Mesenchymal stem cell (in vitro differentiated cells and primary cell): Measurements from ENCODE around the gene TLK2.

ENCODE experiments used
- DNase-seq: peaks from one replicate; pipeline ENCODE4 v3.0.0-alpha.2; 2013
- H2AFZ ChIP-seq: one replicate; pipeline ENCODE4 v1.6.1; 2013; ENCODE audit warnings: low read depth, mild to moderate bottlenecking, control low read depth, inconsistent platforms, low read length, moderate library complexity
- H2AK5ac ChIP-seq: 2 replicates; pipeline ENCODE4 v1.6.1; 2013; ENCODE audit warnings: low read length, moderate library complexity, mild to moderate bottlenecking, inconsistent platforms; ENCODE audit not compliant: severe bottlenecking
- H2BK120ac ChIP-seq: one replicate; pipeline ENCODE4 v1.6.1; 2013; ENCODE audit warnings: low read depth, mild to moderate bottlenecking, inconsistent platforms, low read length, moderate library complexity
- H2BK12ac ChIP-seq, 2 experiments: one replicate each; pipeline ENCODE4 v1.6.1; 2013; ENCODE audit warnings: inconsistent platforms in 2 of 2, low read length in 2 of 2, mild to moderate bottlenecking in 2 of 2, moderate library complexity in 2 of 2, control low read depth in 1 of 2
- H2BK15ac ChIP-seq: one replicate; pipeline ENCODE4 v1.6.1; 2013; ENCODE audit warnings: mild to moderate bottlenecking, low read depth, inconsistent platforms; ENCODE audit not compliant: poor library complexity, severe bottlenecking
- H2BK5ac ChIP-seq: 2 replicates; pipeline ENCODE4 v1.6.1; 2013; ENCODE audit warnings: low read depth, mild to moderate bottlenecking, low read length, control low read depth, inconsistent platforms; ENCODE audit not compliant: poor library complexity, severe bottlenecking
- H3K14ac ChIP-seq, 2 experiments: one replicate each; pipeline ENCODE4 v1.6.1; 2013; ENCODE audit warnings: inconsistent platforms in 2 of 2, low read length in 2 of 2, control low read depth in 1 of 2, mild to moderate bottlenecking in 1 of 2, moderate library complexity in 1 of 2
- H3K18ac ChIP-seq, 2 experiments: one replicate each; pipeline ENCODE4 v1.6.1; 2013; ENCODE audit warnings: inconsistent platforms in 2 of 2, low read length in 2 of 2, control low read depth in 1 of 2, low read depth in 1 of 2, mild to moderate bottlenecking in 1 of 2
- H3K23ac ChIP-seq, 2 experiments: one replicate each; pipeline ENCODE4 v1.6.1; 2013; ENCODE audit warnings: inconsistent platforms in 2 of 2, low read length in 2 of 2, mild to moderate bottlenecking in 2 of 2, moderate library complexity in 2 of 2, control low read depth in 1 of 2
- H3K27ac ChIP-seq: 2 replicates; pipeline ENCODE4 v1.5.1; 2013; ENCODE audit warnings: mild to moderate bottlenecking, moderate library complexity, low read length, control low read depth, inconsistent platforms; ENCODE audit not compliant: poor library complexity, severe bottlenecking
- H3K27me3 ChIP-seq, 2 experiments: 2 replicates each; pipeline versions ENCODE4 v1.6.1 to v1.7.0; 2013; ENCODE audit warnings: low read length in 2 of 2, mild to moderate bottlenecking in 2 of 2, moderate library complexity in 2 of 2, control low read depth in 1 of 2, inconsistent platforms in 1 of 2; ENCODE audit not compliant: control insufficient read depth in 1 of 2, insufficient read depth in 1 of 2
- H3K36me3 ChIP-seq, 2 experiments: 2 replicates each; pipeline versions ENCODE4 v1.6.1 to v1.7.0; 2013; ENCODE audit warnings: low read length in 2 of 2, control low read depth in 1 of 2, inconsistent platforms in 1 of 2, low read depth in 1 of 2, mild to moderate bottlenecking in 1 of 2; ENCODE audit not compliant: insufficient read depth in 2 of 2, control insufficient read depth in 1 of 2
- H3K4ac ChIP-seq, 2 experiments: one replicate each; pipeline ENCODE4 v1.6.1; 2013; ENCODE audit warnings: inconsistent platforms in 2 of 2, low read length in 2 of 2, mild to moderate bottlenecking in 2 of 2, moderate library complexity in 2 of 2, control low read depth in 1 of 2, low read depth in 1 of 2
- H3K4me1 ChIP-seq: 2 replicates; pipeline ENCODE4 v1.6.1; 2013; ENCODE audit warnings: low read depth, low read length, control low read depth; ENCODE audit not compliant: control insufficient read depth, insufficient read depth
- H3K4me2 ChIP-seq: 2 replicates; pipeline ENCODE4 v1.6.1; 2013; ENCODE audit warnings: low read length, mild to moderate bottlenecking, inconsistent platforms; ENCODE audit not compliant: poor library complexity, severe bottlenecking
- H3K4me3 ChIP-seq, 2 experiments: 2 replicates each; pipeline versions ENCODE4 v1.5.1 to v1.7.0; 2013; ENCODE audit warnings: low read length in 2 of 2, mild to moderate bottlenecking in 2 of 2, control low read depth in 1 of 2, low read depth in 1 of 2; ENCODE audit not compliant: insufficient read depth in 1 of 2
- H3K79me1 ChIP-seq: replicated peaks from 2 replicates; pipeline ENCODE4 v1.6.1; 2013; ENCODE audit warnings: mild to moderate bottlenecking, control low read depth, low read length, inconsistent platforms; ENCODE audit not compliant: poor library complexity, severe bottlenecking
- H3K9ac ChIP-seq: 2 replicates; pipeline ENCODE4 v1.7.0; 2013; ENCODE audit warnings: mild to moderate bottlenecking, low read length, moderate library complexity
- H3K9me3 ChIP-seq: 2 replicates; pipeline ENCODE4 v1.7.0; 2013; ENCODE audit warnings: mild to moderate bottlenecking, low read length; ENCODE audit not compliant: control insufficient read depth
- H4K8ac ChIP-seq: one replicate; pipeline ENCODE4 v1.6.1; 2013; ENCODE audit warnings: inconsistent platforms, mild to moderate bottlenecking, low read length, moderate library complexity
- H4K91ac ChIP-seq: one replicate; pipeline ENCODE4 v1.6.1; 2013; ENCODE audit warnings: mild to moderate bottlenecking, low read length, inconsistent platforms
- WGBS: methylation state at CpG from one replicate; pipeline ENCODE4 v1.1.7; 2013; ENCODE audit warnings: mixed read lengths; 5-methylcytosine and 5-hydroxymethylcytosine counted together

TLK2 gene

DNA sequence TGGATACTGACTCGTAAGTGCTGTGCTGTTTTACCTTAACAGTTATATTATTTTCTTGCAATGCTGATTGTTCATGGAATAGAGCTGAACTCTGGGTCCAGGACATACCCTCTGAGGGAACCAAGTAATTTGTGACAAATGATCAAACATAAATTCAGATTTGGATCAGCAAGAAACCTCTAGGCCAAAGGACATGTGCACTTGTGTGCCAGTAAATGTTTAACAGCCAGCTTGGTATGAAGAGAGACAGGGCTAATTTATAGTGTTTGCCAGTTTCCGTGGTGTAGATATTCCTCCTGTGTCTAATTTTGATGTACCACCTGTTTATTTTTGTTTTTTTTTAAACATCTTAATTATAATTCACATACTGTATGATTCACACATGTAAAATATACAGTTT lies 118.0 kb downstream of the TLK2 start:
- WGBS: 100% methylated on average over 1 of the region's 2 CpGs
- no peak overlapping the region for H3K18ac ChIP-seq
- H3K23ac ChIP-seq: no peak overlapping the region
- no peak overlapping the region for H4K91ac ChIP-seq
- H3K27ac ChIP-seq: no peak overlapping the region
- no peak overlapping the region for H2AFZ ChIP-seq
- H3K9me3 ChIP-seq: peaks cover 4% of the 10 kb centered on the region
- no peak overlapping the region for H4K8ac ChIP-seq
- no peak overlapping the region for H3K4ac ChIP-seq
- H3K4me1 ChIP-seq: peaks cover 5% of the 10 kb centered on the region
- no peak for DNase-seq
- no peak overlapping the region for H3K14ac ChIP-seq
- H2BK5ac ChIP-seq: no peak overlapping the region
- H3K9ac ChIP-seq: no peak overlapping the region
- H2BK120ac ChIP-seq: no peak overlapping the region
- no peak overlapping the region for H3K4me2 ChIP-seq
- H3K79me1 ChIP-seq: peaks cover 27% of the 10 kb centered on the region
- H2BK12ac ChIP-seq: no peak overlapping the region
- H3K27me3 ChIP-seq: no peaks in the 10 kb centered on the region
- no peak overlapping the region for H3K4me3 ChIP-seq
- H3K36me3 ChIP-seq: peaks cover 17 to 74% of the 10 kb centered on the region in 2 experiments
- H2AK5ac ChIP-seq: no peak overlapping the region
- H2BK15ac ChIP-seq: no peak overlapping the region

DNA sequence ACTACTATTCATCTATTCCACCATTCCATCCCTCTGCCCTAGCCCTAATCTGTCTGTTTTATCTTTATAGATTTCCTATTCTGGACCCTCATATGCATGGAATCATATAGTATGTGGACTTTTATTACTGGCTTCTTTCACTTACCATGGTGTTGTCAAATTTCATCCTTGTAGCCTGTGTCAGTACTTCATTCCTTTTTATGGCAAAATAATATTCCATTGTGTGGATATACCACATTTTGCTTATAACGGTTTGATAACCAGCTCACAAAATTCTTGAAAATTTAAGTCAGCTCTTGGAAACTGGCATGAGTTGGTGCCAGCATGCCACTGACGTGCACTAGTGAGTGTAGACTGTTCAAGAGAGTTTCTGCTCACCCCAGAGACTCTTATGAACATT lies 118.5 kb downstream of the TLK2 start:
- Histone ChIP-seq H3K4me1 (peaks cover 5% of the 10 kb centered on the region), H4K91ac (no peak overlapping the region), H3K36me3 (peaks cover 17 to 76% of the 10 kb centered on the region in 2 experiments), H2AK5ac (no peak overlapping the region), H2BK12ac (no peak overlapping the region), H2AFZ (no peak overlapping the region), H3K4me3 (no peak overlapping the region), H2BK120ac (no peak overlapping the region), H3K9ac (peak overlapping the region; percentile 47), H4K8ac (no peak overlapping the region), H2BK15ac (no peak overlapping the region), H3K9me3 (peaks cover 4% of the 10 kb centered on the region), H3K27ac (no peak overlapping the region), H3K4ac (no peak overlapping the region), H2BK5ac (no peak overlapping the region), H3K23ac (no peak overlapping the region), H3K18ac (no peak overlapping the region), H3K27me3 (no peaks in the 10 kb centered on the region), H3K4me2 (no peak overlapping the region), H3K14ac (no peak overlapping the region), H3K79me1 (peaks cover 28% of the 10 kb centered on the region)
- 97% methylated on average over 2 of the region's 2 CpGs for WGBS
- DNase-seq: no peak

DNA sequence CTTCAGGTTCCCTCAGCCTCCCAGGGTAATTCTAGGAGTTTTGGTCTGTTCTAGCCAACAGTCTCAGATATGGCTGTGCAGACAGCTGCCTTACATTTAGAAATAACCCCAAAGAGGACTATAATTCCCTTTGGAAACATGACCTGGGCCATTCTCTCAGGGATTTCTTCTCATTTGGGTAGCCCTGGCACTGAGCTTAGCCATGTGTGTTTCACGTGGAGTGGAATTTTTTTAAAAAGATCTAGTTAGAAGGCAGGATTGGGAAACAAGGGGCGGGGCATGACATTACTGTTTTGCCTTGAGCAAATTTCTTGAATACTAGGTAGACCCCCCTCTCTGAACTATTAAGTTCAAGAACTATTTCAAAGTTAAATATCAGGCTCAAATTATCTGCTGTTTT lies 119.3 kb downstream of the TLK2 start:
- H3K23ac ChIP-seq: no peak overlapping the region
- no peak overlapping the region for H3K4me3 ChIP-seq
- H2AK5ac ChIP-seq: no peak overlapping the region
- H3K9me3 ChIP-seq: peaks cover 4% of the 10 kb centered on the region
- peaks cover under 1% of the 10 kb centered on the region for H3K4me1 ChIP-seq
- H2BK120ac ChIP-seq: no peak overlapping the region
- peak; percentile 23 for DNase-seq
- H2BK5ac ChIP-seq: no peak overlapping the region
- no peak overlapping the region for H4K8ac ChIP-seq
- H3K18ac ChIP-seq: no peak overlapping the region
- no peak overlapping the region for H3K27ac ChIP-seq
- no peak overlapping the region for H2BK15ac ChIP-seq
- 82% methylated on average over 1 of the region's 2 CpGs for WGBS
- peaks cover 17 to 76% of the 10 kb centered on the region in 2 experiments for H3K36me3 ChIP-seq
- peak overlapping the region; percentile 47 for H3K9ac ChIP-seq
- no peak overlapping the region for H2AFZ ChIP-seq
- H4K91ac ChIP-seq: no peak overlapping the region
- no peaks in the 10 kb centered on the region for H3K27me3 ChIP-seq
- H2BK12ac ChIP-seq: no peak overlapping the region
- H3K4ac ChIP-seq: no peak overlapping the region
- peaks cover 30% of the 10 kb centered on the region for H3K79me1 ChIP-seq
- no peak overlapping the region for H3K14ac ChIP-seq
- no peak overlapping the region for H3K4me2 ChIP-seq

DNA sequence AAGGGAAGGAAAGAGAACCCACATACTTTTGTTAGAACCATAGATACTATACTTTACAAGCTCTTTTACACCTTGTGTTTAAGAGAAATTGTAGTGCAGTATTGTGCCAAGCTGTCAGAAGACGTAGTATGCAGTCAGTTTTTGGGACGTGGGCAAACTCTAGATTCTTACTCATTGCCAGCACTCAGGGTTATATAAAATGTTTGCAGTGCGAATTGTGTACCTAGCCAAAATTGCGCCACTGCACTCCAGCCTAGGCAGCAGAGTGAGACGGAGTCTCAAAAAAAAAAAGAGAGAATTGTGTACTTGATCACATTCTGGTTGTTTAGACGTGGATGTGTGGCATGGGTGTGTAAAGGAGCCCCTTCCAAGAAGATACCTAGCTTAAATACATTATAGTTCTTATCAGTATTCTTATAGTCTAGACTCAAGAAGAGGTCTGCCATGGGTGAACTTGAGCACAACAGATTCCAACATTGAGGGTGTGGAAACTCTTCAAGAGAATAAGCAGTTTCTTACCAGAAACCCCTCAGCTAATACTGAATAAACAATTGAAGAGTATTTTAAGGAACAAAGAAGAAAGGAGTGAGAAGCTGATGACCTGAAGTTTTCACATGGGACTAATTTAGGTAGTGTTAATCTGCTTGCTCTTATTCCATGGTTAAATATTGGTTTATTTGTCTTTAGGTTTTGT lies 121.5 kb downstream of the TLK2 start:
- Histone ChIP-seq H3K27ac (no peak overlapping the region), H2BK120ac (no peak overlapping the region), H3K27me3 (no peaks in the 10 kb centered on the region), H3K36me3 (peaks cover 16 to 75% of the 10 kb centered on the region in 2 experiments), H3K4me1 (no peaks in the 10 kb centered on the region), H3K9ac (no peak overlapping the region), H3K18ac (no peak overlapping the region), H2AK5ac (no peak overlapping the region), H3K14ac (no peak overlapping the region), H3K23ac (no peak overlapping the region), H3K4me3 (no peak overlapping the region), H2AFZ (no peak overlapping the region), H3K9me3 (peaks cover 4% of the 10 kb centered on the region), H2BK15ac (no peak overlapping the region), H3K4me2 (no peak overlapping the region), H4K91ac (no peak overlapping the region), H4K8ac (no peak overlapping the region), H2BK5ac (no peak overlapping the region), H3K4ac (no peak overlapping the region), H3K79me1 (peaks cover 22% of the 10 kb centered on the region), H2BK12ac (no peak overlapping the region)
- no peak for DNase-seq
- WGBS: 99% methylated on average over 5 of the region's 6 CpGs
